GM19463 (cell line): ENCODE measurements around the gene KIF13A.
"Not testable (repeated sequence)": the region's sequence is repeated elsewhere in the genome, so short reads cannot be mapped to it uniquely, and the experiment has no call there.

Experiments
- ATAC-seq: cut with Tn5 transposase; IDR thresholded peaks from one replicate; pipeline ENCODE4 v1.9.1; 2021; ENCODE audit warnings: mild to moderate bottlenecking, moderate library complexity; ENCODE audit not compliant: unreplicated experiment

The KIF13A gene

GRCh38 chr6:17737704-17738252 is 249.7 kb downstream of the KIF13A start:
- ATAC-seq = no peak

- ATAC-seq = not testable (repeated sequence)
Measured at GRCh38 chr6:17735311-17735710, 252.1 kb downstream of the KIF13A start.

- ATAC-seq = no peak
Measured at GRCh38 chr6:17730078-17730704, 257.2 kb downstream of the KIF13A start.

- no peak for ATAC-seq
Measured at GRCh38 chr6:17729223-17730077, 258.0 kb downstream of the KIF13A start.

GRCh38 chr6:17728551-17729222 is 258.7 kb downstream of the KIF13A start:
- no peak for ATAC-seq

GRCh38 chr6:17725083-17725482 is 262.4 kb downstream of the KIF13A start:
- no peak for ATAC-seq

GRCh38 chr6:17724341-17724740 is 263.1 kb downstream of the KIF13A start:
- ATAC-seq = no peak

GRCh38 chr6:17721671-17722070 is 265.8 kb downstream of the KIF13A start:
- ATAC-seq = no peak

- ATAC-seq = no peak
Measured at GRCh38 chr6:17719323-17720041, 268.0 kb downstream of the KIF13A start.

GRCh38 chr6:17716221-17716620 is 271.2 kb downstream of the KIF13A start:
- ATAC-seq = no peak

GRCh38 chr6:17714879-17715851 is 272.3 kb downstream of the KIF13A start:
- peak; percentile 87 for ATAC-seq

- ATAC-seq = no peak
Measured at GRCh38 chr6:17714177-17714576, 273.3 kb downstream of the KIF13A start.

GRCh38 chr6:17712576-17712975 is 274.9 kb downstream of the KIF13A start:
- no peak for ATAC-seq

GRCh38 chr6:17710331-17710730 is 277.1 kb downstream of the KIF13A start:
- no peak for ATAC-seq

GRCh38 chr6:17709476-17709875 is 278.0 kb downstream of the KIF13A start:
- ATAC-seq = no peak
